Activated T-cell treated with anti-CD3 and anti-CD28 coated beads, Interleukin-2, amount 50 U/mL, for 48 hours (primary cell): ENCODE results near the gene SLC17A1.
"Not testable (repeated sequence)": the region's sequence is repeated elsewhere in the genome, so short reads cannot be mapped to it uniquely, and the experiment has no call there.

Experiments
- DNase-seq, 2 experiments: peaks; one replicate each; pipeline ENCODE4 v3.0.0-alpha.2; 2020

The SLC17A1 gene

DNA sequence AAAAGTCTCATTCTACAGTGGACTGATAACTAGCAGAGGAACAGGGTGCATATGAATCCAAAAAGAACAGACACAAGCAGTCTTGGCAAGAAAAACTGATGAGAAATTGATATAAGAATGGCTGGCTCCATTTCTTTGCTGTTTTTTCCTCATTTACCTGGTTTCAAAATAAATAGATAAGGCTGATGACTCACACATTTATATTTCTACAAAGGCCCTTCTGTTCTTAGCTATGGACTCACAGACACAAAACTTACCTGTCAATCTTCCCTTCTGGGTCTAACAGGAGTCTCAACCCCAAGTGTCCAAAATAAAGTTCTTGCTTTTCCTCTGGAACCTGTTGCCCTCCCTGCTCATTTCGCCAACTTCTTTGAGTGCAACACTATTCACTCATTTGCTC, 76.4 kb downstream of the SLC17A1 start:
- no peak for DNase-seq

DNA sequence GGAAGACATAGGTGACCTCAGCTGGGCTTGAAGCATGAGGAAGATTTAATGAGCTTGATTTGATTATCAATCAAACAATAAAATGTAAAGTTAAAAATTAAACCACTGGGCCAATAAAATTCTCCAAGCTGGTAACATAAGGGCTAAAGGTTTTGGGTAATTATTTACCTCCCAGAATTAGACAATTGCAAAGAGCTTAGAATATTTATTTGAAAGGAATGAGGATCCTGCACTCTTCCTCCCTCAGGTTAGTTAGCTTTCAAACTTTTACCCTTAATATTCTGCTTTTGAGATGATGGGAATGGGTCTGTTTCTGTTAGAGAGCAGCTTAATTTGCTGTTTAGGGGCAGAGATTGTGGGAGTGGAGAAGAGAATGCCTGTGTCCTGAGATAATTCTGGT, 77.3 kb downstream of the SLC17A1 start, which contains the start of gene SLC17A4:
TSS of gene SLC17A4 (plus strand) at position 208 of the 400 bp plus-strand sequence. CDS start 7,221 bp downstream, outside the sequence.
- no peak for DNase-seq

GRCh38 chr6:25753079-25753478, 78.8 kb downstream of the SLC17A1 start:
- no peak for DNase-seq

- no peak for DNase-seq
Measured at GRCh38 chr6:25750906-25751305, 80.9 kb downstream of the SLC17A1 start.

DNA sequence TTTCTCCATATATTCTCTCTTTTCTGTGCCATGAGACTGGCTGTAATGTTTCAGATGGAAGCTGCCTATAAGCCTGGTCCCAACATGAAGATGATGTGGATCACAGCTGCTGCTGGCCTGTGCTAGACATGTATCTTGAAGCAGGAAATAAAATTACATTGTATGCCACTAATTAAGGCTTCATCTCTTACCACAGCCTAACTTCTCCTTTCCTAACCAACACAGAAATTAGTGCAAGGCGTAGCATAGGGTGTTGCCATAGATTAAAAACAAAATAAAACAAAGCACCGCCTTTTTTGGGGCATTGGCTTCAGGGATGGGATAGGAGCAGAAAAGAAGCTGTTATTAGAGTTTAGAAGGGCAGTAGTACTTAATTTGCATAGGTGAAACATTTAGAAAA, 82.0 kb downstream of the SLC17A1 start:
- no peak for DNase-seq

GRCh38 chr6:25748601-25749517, 83.0 kb downstream of the SLC17A1 start:
- not testable (repeated sequence) for DNase-seq

GRCh38 chr6:25748049-25748448, 83.8 kb downstream of the SLC17A1 start:
- no peak for DNase-seq

GRCh38 chr6:25747477-25747876, 84.4 kb downstream of the SLC17A1 start:
- no peak for DNase-seq

DNA sequence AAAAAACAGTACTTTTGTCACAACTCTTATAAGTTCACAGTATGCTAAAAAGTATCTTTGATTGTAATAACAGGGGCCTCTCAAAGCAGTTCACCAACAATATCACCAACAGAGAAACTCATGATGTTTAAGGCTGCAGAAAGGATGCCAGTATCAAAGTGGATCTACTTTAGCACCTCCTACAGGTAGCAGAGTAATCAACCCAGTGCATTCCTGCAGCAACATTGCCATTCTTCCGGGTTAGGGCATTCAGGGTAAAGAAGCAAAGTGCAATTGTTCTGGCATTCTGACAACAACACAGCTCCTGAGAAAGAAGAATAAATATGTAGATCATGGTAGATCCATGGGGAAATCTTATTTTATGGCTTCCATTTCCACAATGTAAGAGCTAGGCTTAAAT, 84.9 kb downstream of the SLC17A1 start:
- DNase-seq, result no peak

GRCh38 chr6:25745836-25746235, 86.0 kb downstream of the SLC17A1 start:
- no peak for DNase-seq

DNA sequence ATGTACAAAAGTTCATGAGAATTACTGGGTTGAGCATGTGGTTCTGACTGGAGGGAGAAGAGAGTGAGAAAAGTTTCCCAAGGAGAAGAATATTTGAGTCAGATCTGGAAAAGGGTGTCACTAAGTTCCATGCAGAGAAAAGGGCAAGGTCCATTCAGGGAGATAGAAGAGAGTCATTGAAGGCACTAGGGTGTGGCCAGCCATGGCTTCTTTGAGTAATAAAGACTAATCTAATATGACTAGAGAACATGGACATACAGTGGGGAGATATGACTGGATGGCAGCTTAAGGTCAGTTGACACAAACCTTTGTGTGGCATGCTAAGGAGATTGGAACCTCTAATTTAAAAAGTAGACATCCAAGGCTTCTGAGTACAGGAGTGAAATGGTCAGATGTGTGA, 88.0 kb downstream of the SLC17A1 start:
- no peak for DNase-seq

DNA sequence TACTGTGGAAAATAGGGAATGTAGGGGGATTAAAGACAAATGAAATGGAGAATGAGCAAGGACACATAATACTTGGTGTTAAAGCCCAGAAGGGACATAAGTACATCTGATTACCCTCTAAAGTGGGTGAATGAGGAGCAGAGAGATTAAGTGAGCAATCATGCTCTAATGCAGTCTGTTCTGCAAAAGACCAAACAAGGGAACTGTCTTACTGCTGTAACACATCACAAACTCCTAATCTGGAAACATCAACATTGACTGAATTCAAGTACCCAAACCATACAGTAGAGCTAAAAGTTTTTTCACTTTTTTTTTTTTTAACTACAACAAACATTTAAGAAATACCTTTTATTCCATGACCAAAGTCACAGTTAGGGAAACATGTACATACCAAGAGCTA, 96.6 kb downstream of the SLC17A1 start:
- DNase-seq, result no peak
